HEK293 (cell line): ENCODE data around the gene SUFU.
A peak's percentile ranks its signal among the peaks of the same experiment; 100 is the strongest.

Experiments used
- KLF10 ChIP-seq: fragments of 450-650 bp; IDR thresholded peaks from 2 replicates; pipeline ENCODE4 v1.5.1; 2018; ENCODE audit warnings: missing biosample characterization, mild to moderate bottlenecking, missing genetic modification characterization
- MEIS1 ChIP-seq: sonication (generic); formaldehyde crosslinking; IDR thresholded peaks from 2 replicates; pipeline ENCODE4 v1.8.1; 2022; ENCODE audit warnings: missing genetic modification reagents, mild to moderate bottlenecking, borderline replicate concordance
- OSR2 ChIP-seq: fragments of 450-650 bp; formaldehyde crosslinking; IDR thresholded peaks from 2 replicates; pipeline ENCODE4 v1.5.1; 2016; ENCODE audit warnings: missing biosample characterization, missing genetic modification characterization
- ZBTB1 ChIP-seq: fragments of 450-650 bp; formaldehyde crosslinking; IDR thresholded peaks from 2 replicates; pipeline ENCODE4 v1.5.1; 2016; ENCODE audit warnings: missing biosample characterization, missing genetic modification characterization
- ZBTB17 ChIP-seq: fragments of 450-650 bp; formaldehyde crosslinking; IDR thresholded peaks from 2 replicates; pipeline ENCODE4 v1.5.1; 2016; ENCODE audit warnings: missing biosample characterization, missing genetic modification characterization
- ZEB2 ChIP-seq: fragments of 450-650 bp; formaldehyde crosslinking; IDR thresholded peaks from 2 replicates; pipeline ENCODE4 v1.5.1; 2016; ENCODE audit warnings: missing biosample characterization, missing genetic modification characterization
- ZFHX2 ChIP-seq: fragments of 450-650 bp; formaldehyde crosslinking; conservative IDR thresholded peaks from 2 replicates; pipeline ENCODE4 v1.5.1; 2016; ENCODE audit warnings: missing biosample characterization, missing genetic modification characterization
- ZNF112 ChIP-seq: fragments of 450-650 bp; formaldehyde crosslinking; IDR thresholded peaks from 2 replicates; pipeline ENCODE4 v1.5.0; 2017; ENCODE audit warnings: missing biosample characterization, missing genetic modification characterization
- ZNF184 ChIP-seq: fragments of 450-650 bp; IDR thresholded peaks from 2 replicates; pipeline ENCODE4 v1.5.1; 2018; ENCODE audit warnings: missing biosample characterization, mild to moderate bottlenecking, missing genetic modification characterization
- ZNF19 ChIP-seq: fragments of 450-650 bp; formaldehyde crosslinking; IDR thresholded peaks from 2 replicates; pipeline ENCODE4; 2016; ENCODE audit warnings: missing biosample characterization, missing genetic modification characterization, low read depth
- ZNF2 ChIP-seq: fragments of 450-650 bp; formaldehyde crosslinking; IDR thresholded peaks from 2 replicates; pipeline ENCODE4 v1.5.1; 2016; ENCODE audit warnings: missing biosample characterization, missing genetic modification characterization
- ZNF221 ChIP-seq: fragments of 450-650 bp; formaldehyde crosslinking; IDR thresholded peaks from 2 replicates; pipeline ENCODE4 v1.5.1; 2017; ENCODE audit warnings: missing biosample characterization, missing genetic modification characterization, borderline replicate concordance
- ZNF239 ChIP-seq: fragments of 450-650 bp; formaldehyde crosslinking; IDR thresholded peaks from 2 replicates; pipeline ENCODE4 v1.5.1; 2016; ENCODE audit warnings: missing biosample characterization, missing genetic modification characterization
- ZNF266 ChIP-seq: fragments of 450-650 bp; formaldehyde crosslinking; IDR thresholded peaks from 2 replicates; pipeline ENCODE4 v1.5.1; 2016; ENCODE audit warnings: missing biosample characterization, missing genetic modification characterization, low read depth
- ZNF394 ChIP-seq: fragments of 450-650 bp; formaldehyde crosslinking; IDR thresholded peaks from 2 replicates; pipeline ENCODE4 v1.5.1; 2016; ENCODE audit warnings: missing biosample characterization, missing genetic modification characterization, mild to moderate bottlenecking, moderate library complexity, borderline replicate concordance
- ZNF423 ChIP-seq: fragments of 450-650 bp; formaldehyde crosslinking; IDR thresholded peaks from 2 replicates; pipeline ENCODE4 v1.5.1; 2016; ENCODE audit warnings: missing biosample characterization, missing genetic modification characterization
- ZNF426 ChIP-seq: fragments of 450-650 bp; formaldehyde crosslinking; IDR thresholded peaks from 2 replicates; pipeline ENCODE4 v1.5.1; 2017; ENCODE audit warnings: missing biosample characterization, missing genetic modification characterization, mild to moderate bottlenecking, inconsistent platforms, moderate library complexity
- ZNF488 ChIP-seq: fragments of 450-650 bp; formaldehyde crosslinking; IDR thresholded peaks from 2 replicates; pipeline ENCODE4 v1.5.1; 2016; ENCODE audit warnings: missing biosample characterization, missing genetic modification characterization
- ZNF514 ChIP-seq: fragments of 450-650 bp; formaldehyde crosslinking; IDR thresholded peaks from 2 replicates; pipeline ENCODE4 v1.5.1; 2016; ENCODE audit warnings: missing biosample characterization, missing genetic modification characterization
- ZNF555 ChIP-seq: fragments of 450-650 bp; formaldehyde crosslinking; conservative IDR thresholded peaks from 2 replicates; pipeline ENCODE4 v1.5.1; 2017; ENCODE audit warnings: missing biosample characterization, mild to moderate bottlenecking, missing genetic modification characterization, inconsistent platforms
- ZNF558 ChIP-seq: fragments of 450-650 bp; formaldehyde crosslinking; IDR thresholded peaks from 2 replicates; pipeline ENCODE4 v1.5.1; 2016; ENCODE audit warnings: missing biosample characterization, missing genetic modification characterization
- ZNF624 ChIP-seq: fragments of 450-650 bp; formaldehyde crosslinking; IDR thresholded peaks from 2 replicates; pipeline ENCODE4 v1.5.1; 2017; ENCODE audit warnings: missing biosample characterization, missing genetic modification characterization
- ZNF639 ChIP-seq: fragments of 450-650 bp; formaldehyde crosslinking; IDR thresholded peaks from 2 replicates; pipeline ENCODE4 v1.5.1; 2016; ENCODE audit warnings: missing biosample characterization, missing genetic modification characterization
- ZNF654 ChIP-seq: fragments of 450-650 bp; formaldehyde crosslinking; IDR thresholded peaks from 2 replicates; pipeline ENCODE4 v1.5.1; 2016; ENCODE audit warnings: low read depth, missing biosample characterization, missing genetic modification characterization
- ZNF664 ChIP-seq: fragments of 450-650 bp; formaldehyde crosslinking; IDR thresholded peaks from 2 replicates; pipeline ENCODE4 v1.5.1; 2016; ENCODE audit warnings: missing biosample characterization, missing genetic modification characterization
- ZNF670 ChIP-seq: fragments of 450-650 bp; formaldehyde crosslinking; IDR thresholded peaks from 2 replicates; pipeline ENCODE4 v1.5.1; 2016; ENCODE audit warnings: missing biosample characterization, missing genetic modification characterization, low read depth
- ZNF768 ChIP-seq: fragments of 450-650 bp; formaldehyde crosslinking; IDR thresholded peaks from 2 replicates; pipeline ENCODE4 v1.5.1; 2018; ENCODE audit warnings: missing biosample characterization, mild to moderate bottlenecking, missing genetic modification characterization
- ZNF791 ChIP-seq: fragments of 450-650 bp; formaldehyde crosslinking; IDR thresholded peaks from 2 replicates; pipeline ENCODE4 v1.5.1; 2016; ENCODE audit warnings: missing biosample characterization, missing genetic modification characterization
- ZSCAN23 ChIP-seq: fragments of 450-650 bp; formaldehyde crosslinking; IDR thresholded peaks from 2 replicates; pipeline ENCODE4 v1.5.1; 2016; ENCODE audit warnings: missing biosample characterization, missing genetic modification characterization
- ZSCAN30 ChIP-seq: fragments of 450-650 bp; IDR thresholded peaks from 2 replicates; pipeline ENCODE4 v1.5.1; 2018; ENCODE audit warnings: missing biosample characterization, mild to moderate bottlenecking, missing genetic modification characterization, moderate library complexity
- TF ChIP-seq, protein P1 (sequence below): fragments of 450-650 bp; formaldehyde crosslinking; IDR thresholded peaks from 2 replicates; pipeline ENCODE4 v1.5.1; 2016; ENCODE audit warnings: missing biosample characterization, missing genetic modification characterization
- TF ChIP-seq, protein P2 (sequence below): fragments of 450-650 bp; formaldehyde crosslinking; conservative IDR thresholded peaks from 2 replicates; pipeline ENCODE4 v1.5.1; 2016; ENCODE audit warnings: low read depth, missing biosample characterization, missing genetic modification characterization

Gene SUFU

DNA sequence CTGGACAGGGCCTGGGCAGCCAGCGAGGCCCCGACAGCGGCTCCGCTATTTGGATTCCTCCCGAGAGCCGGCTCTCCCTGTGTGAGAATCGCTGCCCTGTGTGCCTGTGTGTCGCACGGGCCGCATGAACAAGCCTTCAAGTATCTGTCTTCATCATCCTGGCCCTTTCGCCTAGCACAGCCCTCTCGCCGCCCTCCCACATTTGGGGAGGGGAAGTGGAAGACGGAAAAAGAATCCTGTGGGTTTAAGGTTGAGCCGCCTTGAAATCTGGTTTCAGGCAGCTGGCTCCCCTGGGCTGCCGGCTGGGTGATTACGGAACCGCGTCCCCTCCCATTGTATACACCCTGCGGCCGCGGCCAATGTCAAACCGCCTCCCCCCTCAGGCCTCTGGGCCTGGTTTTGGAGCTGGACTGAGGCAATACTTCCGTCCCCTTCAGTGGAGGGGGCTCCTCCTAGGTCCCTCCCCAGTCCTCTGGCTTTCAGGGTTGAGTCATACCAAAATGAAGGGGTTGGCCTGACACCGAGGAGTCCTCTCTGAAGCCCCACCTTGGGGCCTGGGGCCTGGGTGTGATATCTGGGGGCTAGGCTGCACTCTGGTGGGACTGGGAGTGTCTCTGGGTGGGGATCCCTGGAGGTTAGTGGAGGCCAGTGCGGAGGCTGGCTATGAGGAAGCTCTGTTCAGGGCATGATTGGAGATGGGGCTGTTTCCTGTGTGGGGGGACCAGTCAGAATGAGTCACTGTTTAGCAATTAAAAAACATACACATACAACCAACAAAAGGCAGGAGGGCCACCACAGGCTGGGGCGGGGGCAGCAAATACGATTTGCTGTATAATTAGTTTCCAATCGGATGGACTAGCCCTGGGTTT lies 142.2 kb downstream of the SUFU start (continued):
- TF ChIP-seq ZFHX2 (tag by site-specific recombination) (no peak), ZNF791 (tag by site-specific recombination) (no peak), ZNF768 (no peak), ZNF19 (tag by site-specific recombination) (no peak), ZSCAN23 (no peak; the same call in 1 of the 2 replicates), ZNF624 (tag by site-specific recombination) (no peak), KLF10 (no peak), ZEB2 (tag by site-specific recombination) (peak; percentile 89), ZNF558 (tag by site-specific recombination) (no peak), ZNF488 (tag by site-specific recombination) (no peak), ZNF654 (tag by site-specific recombination) (no peak), ZBTB17 (tag by site-specific recombination) (peak; percentile 7; the same call in 1 of the 2 replicates), ZNF514 (tag by site-specific recombination) (no peak), ZNF184 (tag by site-specific recombination) (no peak), ZNF555 (tag by site-specific recombination) (no peak), ZNF2 (tag by site-specific recombination) (no peak), ZNF670 (tag by site-specific recombination) (no peak), ZBTB1 (tag by site-specific recombination) (0 out of 2 replicates have a peak, but pooled peaks have one; percentile 12), ZSCAN30 (tag by site-specific recombination) (no peak; the same call in 1 of the 2 replicates), ZNF394 (tag by site-specific recombination) (peak; percentile 48; the same call in 1 of the 2 replicates), ZNF664 (tag by site-specific recombination) (no peak), ZNF221 (tag by site-specific recombination) (no peak), ZNF423 (tag by site-specific recombination) (no peak), MEIS1 (CRISPR knock-in tag) (no peak), ZNF239 (tag by site-specific recombination) (no peak), ZNF266 (tag by site-specific recombination) (no peak), ZNF112 (tag by site-specific recombination) (no peak), ZNF426 (no peak), ZNF639 (tag by site-specific recombination) (no peak; the same call in 1 of the 2 replicates), OSR2 (tag by site-specific recombination) (no peak)
- TF ChIP-seq, protein P1, sequence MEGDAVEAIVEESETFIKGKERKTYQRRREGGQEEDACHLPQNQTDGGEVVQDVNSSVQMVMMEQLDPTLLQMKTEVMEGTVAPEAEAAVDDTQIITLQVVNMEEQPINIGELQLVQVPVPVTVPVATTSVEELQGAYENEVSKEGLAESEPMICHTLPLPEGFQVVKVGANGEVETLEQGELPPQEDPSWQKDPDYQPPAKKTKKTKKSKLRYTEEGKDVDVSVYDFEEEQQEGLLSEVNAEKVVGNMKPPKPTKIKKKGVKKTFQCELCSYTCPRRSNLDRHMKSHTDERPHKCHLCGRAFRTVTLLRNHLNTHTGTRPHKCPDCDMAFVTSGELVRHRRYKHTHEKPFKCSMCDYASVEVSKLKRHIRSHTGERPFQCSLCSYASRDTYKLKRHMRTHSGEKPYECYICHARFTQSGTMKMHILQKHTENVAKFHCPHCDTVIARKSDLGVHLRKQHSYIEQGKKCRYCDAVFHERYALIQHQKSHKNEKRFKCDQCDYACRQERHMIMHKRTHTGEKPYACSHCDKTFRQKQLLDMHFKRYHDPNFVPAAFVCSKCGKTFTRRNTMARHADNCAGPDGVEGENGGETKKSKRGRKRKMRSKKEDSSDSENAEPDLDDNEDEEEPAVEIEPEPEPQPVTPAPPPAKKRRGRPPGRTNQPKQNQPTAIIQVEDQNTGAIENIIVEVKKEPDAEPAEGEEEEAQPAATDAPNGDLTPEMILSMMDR (tag by site-specific recombination): no peak
- TF ChIP-seq, protein P2, sequence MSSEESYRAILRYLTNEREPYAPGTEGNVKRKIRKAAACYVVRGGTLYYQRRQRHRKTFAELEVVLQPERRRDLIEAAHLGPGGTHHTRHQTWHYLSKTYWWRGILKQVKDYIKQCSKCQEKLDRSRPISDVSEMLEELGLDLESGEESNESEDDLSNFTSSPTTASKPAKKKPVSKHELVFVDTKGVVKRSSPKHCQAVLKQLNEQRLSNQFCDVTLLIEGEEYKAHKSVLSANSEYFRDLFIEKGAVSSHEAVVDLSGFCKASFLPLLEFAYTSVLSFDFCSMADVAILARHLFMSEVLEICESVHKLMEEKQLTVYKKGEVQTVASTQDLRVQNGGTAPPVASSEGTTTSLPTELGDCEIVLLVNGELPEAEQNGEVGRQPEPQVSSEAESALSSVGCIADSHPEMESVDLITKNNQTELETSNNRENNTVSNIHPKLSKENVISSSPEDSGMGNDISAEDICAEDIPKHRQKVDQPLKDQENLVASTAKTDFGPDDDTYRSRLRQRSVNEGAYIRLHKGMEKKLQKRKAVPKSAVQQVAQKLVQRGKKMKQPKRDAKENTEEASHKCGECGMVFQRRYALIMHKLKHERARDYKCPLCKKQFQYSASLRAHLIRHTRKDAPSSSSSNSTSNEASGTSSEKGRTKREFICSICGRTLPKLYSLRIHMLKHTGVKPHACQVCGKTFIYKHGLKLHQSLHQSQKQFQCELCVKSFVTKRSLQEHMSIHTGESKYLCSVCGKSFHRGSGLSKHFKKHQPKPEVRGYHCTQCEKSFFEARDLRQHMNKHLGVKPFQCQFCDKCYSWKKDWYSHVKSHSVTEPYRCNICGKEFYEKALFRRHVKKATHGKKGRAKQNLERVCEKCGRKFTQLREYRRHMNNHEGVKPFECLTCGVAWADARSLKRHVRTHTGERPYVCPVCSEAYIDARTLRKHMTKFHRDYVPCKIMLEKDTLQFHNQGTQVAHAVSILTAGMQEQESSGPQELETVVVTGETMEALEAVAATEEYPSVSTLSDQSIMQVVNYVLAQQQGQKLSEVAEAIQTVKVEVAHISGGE (tag by site-specific recombination): peak; percentile 56; the same call in 1 of the 2 replicates
